Gastrocnemius medialis (tissue), 4 donors: ENCODE measurements around the gene AVEN. TPM values are rescaled to one million over a fixed set of nuclear protein-coding genes. Genes with fewer than 3 reads are reported as not detected.
"Not testable (repeated sequence)": the region's sequence is repeated elsewhere in the genome, so short reads cannot be mapped to it uniquely, and the experiment has no call there.

Experiments used
- ATAC-seq, 2 donors: fragments of 150-250 bp; one replicate each; pipeline ENCODE4 v1.9.1; 2016
- DNase-seq, 2 donors: peaks; one replicate each; pipeline ENCODE4 v3.0.0-alpha.2; 2019
- H3K27ac ChIP-seq, 4 donors: fragments of 200-600 bp; sonication (generic); 1 replicate in 1 of 4; 2 replicates in 3 of 4; pipeline ENCODE4 v1.5.1; 2016 to 2018; ENCODE audit warnings: mild to moderate bottlenecking in 2 of 4, moderate library complexity in 1 of 4
- H3K27me3 ChIP-seq, 3 donors: fragments of 200-600 bp; sonication (generic) in 2 of 3; 1 replicate in 1 of 3; 2 replicates in 2 of 3; pipeline versions ENCODE4 v1.5.1 to v1.6.0; 2016 to 2019; ENCODE audit warnings: mild to moderate bottlenecking in 1 of 3, moderate library complexity in 1 of 3
- H3K36me3 ChIP-seq, 2 donors: fragments of 200-600 bp; sonication (generic) in 1 of 2; one replicate each; pipeline ENCODE4 v1.5.1; 2017 to 2018
- H3K4me1 ChIP-seq, 2 donors: fragments of 200-600 bp; sonication (generic) in 1 of 2; one replicate each; pipeline ENCODE4 v1.5.1; 2016 to 2017; ENCODE audit warnings: mild to moderate bottlenecking in 2 of 2
- H3K4me3 ChIP-seq, 4 donors: fragments of 200-600 bp; sonication (generic) in 3 of 4; 1 replicate in 1 of 4; 2 replicates in 3 of 4; pipeline ENCODE4 v1.5.1; 2016 to 2019; ENCODE audit warnings: mild to moderate bottlenecking in 2 of 4
- H3K9me3 ChIP-seq, 3 donors: fragments of 200-600 bp; sonication (generic) in 2 of 3; 1 replicate in 1 of 3; 2 replicates in 2 of 3; pipeline ENCODE4 v1.5.1; 2016 to 2019
- CTCF ChIP-seq, 5 experiments: fragments of 450-650 bp in 3 of 5; fragments of 200-600 bp in 2 of 5; sonication (generic) in 2 of 5; IDR thresholded peaks in 4 of 5; conservative IDR thresholded peaks in 1 of 5; 1 replicate in 4 of 5; 2 replicates in 1 of 5; pipeline ENCODE4 v1.5.1; 2016 to 2019; ENCODE audit warnings: antibody characterized with exemption in 5 of 5, mild to moderate bottlenecking in 3 of 5, moderate library complexity in 3 of 5
- POLR2A ChIP-seq, 2 donors: fragments of 450-650 bp; IDR thresholded peaks; one replicate each; pipeline ENCODE4 v1.6.1; 2017; ENCODE audit warnings: antibody characterized with exemption in 2 of 2, mild to moderate bottlenecking in 2 of 2, moderate library complexity in 2 of 2
- in situ Hi-C, 4 donors: fragments of 200-750 bp; cut with MboI; loops; one replicate each; pipeline versions ENCODE4 v1.15.0 to v1.8.0; 2017; ENCODE audit warnings: low sequenced_read_pairs in 4 of 4
- intact Hi-C: fragments of 100-400 bp; cut with DNase I; formaldehyde crosslinking; loops from one replicate; pipeline ENCODE4 v1.15.1; 2023; ENCODE audit warnings: low total_unique reads
- total RNA-seq, 4 donors: library from RNA; depleted of rRNA; stranded (reverse); fragments of >200 nt; gene quantifications; one replicate each; pipeline versions ENCODE4 v1.1.0 to v1.2.3, GENCODE V29; 2016

AVEN gene
- total RNA-seq, 4 donors from 2014 or later: 17.4 to 36.2 (median 21.5) TPM

GRCh38 chr15:34054081-34054707 lies 15.2 kb upstream of the AVEN start:
- Histone ChIP-seq H3K4me1 (no peaks in the 10 kb centered on the region), H3K36me3 (no peaks in the 10 kb centered on the region), H3K27me3 (no peaks in the 10 kb centered on the region), H3K4me3 (no peak overlapping the region), H3K9me3 (no peaks in the 10 kb centered on the region), H3K27ac (no peak overlapping the region)
- in situ Hi-C loops: loop anchor here in 1 of 4 donors (25.0 kb wide), 1 partner anchor 308 kb away; the partner anchor contains the start of gene LPCAT4
- TF ChIP-seq CTCF (IDR thresholded peaks at IDR 0.05 in 4 of 5, conservative IDR thresholded peaks at IDR 0.05 in 1 of 5) (no peak), POLR2A (IDR thresholded peaks at IDR 0.05) (no peak)
- ATAC-seq (no peak), DNase-seq (no peak)
- intact Hi-C loops: no loop called here

- H3K27ac ChIP-seq, H3K9me3 ChIP-seq, H3K4me1 ChIP-seq, H3K4me3 ChIP-seq, ATAC-seq, H3K36me3 ChIP-seq, H3K27me3 ChIP-seq, intact Hi-C loops, DNase-seq: not testable (repeated sequence)
- in situ Hi-C loops: loop anchor here in 1 of 4 donors (25.0 kb wide), 1 partner anchor 312 kb away; the partner anchor contains the start of gene LPCAT4
These were observed 11.4 kb upstream of the AVEN start for GRCh38 chr15:34050385-34050784.

GRCh38 chr15:34049112-34049511 lies 10.1 kb upstream of the AVEN start:
- Histone ChIP-seq H3K27me3 (no peaks in the 10 kb centered on the region), H3K36me3 (no peaks in the 10 kb centered on the region), H3K4me3 (no peak overlapping the region), H3K9me3 (no peaks in the 10 kb centered on the region), H3K4me1 (no peaks in the 10 kb centered on the region), H3K27ac (no peak overlapping the region)
- in situ Hi-C loops: loop anchor here in 1 of 4 donors (10.0 kb wide), 1 partner anchor 56 kb away; the partner anchor contains the start of genes EMC7 and PGBD4
- no peak for DNase-seq
- TF ChIP-seq POLR2A (IDR thresholded peaks at IDR 0.05) (no peak), CTCF (IDR thresholded peaks at IDR 0.05 in 4 of 5, conservative IDR thresholded peaks at IDR 0.05 in 1 of 5) (no peak)
- intact Hi-C loops: no loop called here
- ATAC-seq: no peak

- TF ChIP-seq POLR2A (IDR thresholded peaks at IDR 0.05): no peak
- TF ChIP-seq CTCF (IDR thresholded peaks at IDR 0.05 in 4 of 5, conservative IDR thresholded peaks at IDR 0.05 in 1 of 5): no peak
- Histone ChIP-seq H3K36me3 (no peaks in the 10 kb centered on the region), H3K27ac (no peak overlapping the region), H3K9me3 (no peaks in the 10 kb centered on the region), H3K27me3 (no peaks in the 10 kb centered on the region), H3K4me1 (no peaks in the 10 kb centered on the region), H3K4me3 (no peak overlapping the region)
- ATAC-seq: no peak
- intact Hi-C loops (no loop called here), in situ Hi-C loops (loop anchor here in 1 of 4 donors (10.0 kb wide), 1 partner anchor 57 kb away; the partner anchor contains the start of genes EMC7 and PGBD4)
- DNase-seq: no peak
These were observed 9.1 kb upstream of the AVEN start for GRCh38 chr15:34047893-34048775.
